DMS114 treated with DMSO at 0.1 percent for 48 hours (cell line): ENCODE measurements around the gene DYNC1LI2.
"Not testable (repeated sequence)": the region's sequence is repeated elsewhere in the genome, so short reads cannot be mapped to it uniquely, and the experiment has no call there.

ENCODE experiments used
- DNase-seq: peaks from one replicate; lab custom pipeline; 2025; ENCODE audit not compliant: unreplicated experiment; lab: John Stamatoyannopoulos, UW

Gene DYNC1LI2

DNA sequence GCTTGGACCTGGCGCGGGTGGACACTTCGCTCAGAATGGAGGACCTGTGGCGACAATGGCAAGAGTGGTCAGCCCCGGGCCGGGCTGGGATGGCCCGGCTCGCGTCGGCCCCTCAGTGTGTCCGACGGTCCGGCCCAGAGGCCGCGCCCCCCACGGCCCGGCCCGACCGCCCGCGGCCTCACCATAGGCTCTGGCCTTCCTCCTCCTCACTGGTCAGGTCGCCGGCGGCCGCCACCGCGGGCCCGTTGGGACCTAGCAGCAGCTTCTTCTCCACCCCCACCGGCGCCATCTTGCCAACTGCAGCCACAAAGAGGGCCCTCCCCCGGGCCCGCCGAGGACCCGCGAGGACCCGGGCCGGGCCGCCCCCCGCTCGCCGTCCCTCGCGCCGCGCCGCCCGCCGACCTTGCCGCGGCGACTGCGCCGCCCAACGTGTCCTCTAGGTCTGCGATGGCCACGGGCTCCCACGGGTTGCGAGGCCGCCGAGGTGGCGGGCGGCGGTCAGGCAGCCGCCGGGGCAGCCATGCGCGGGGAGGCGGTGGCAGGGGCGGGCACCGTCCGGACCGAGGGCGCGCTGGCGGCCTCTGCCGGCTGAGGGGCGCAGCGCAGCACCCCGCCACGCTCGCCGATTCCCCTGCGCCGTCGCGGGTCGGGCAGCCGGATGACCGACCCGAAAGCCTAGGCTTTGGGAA is at the start of gene DYNC1LI2:
DYNC1LI2 (minus strand) TSS at position 307 of the 689 bp plus-strand sequence; CDS start at position 289, 18 bp downstream.
- DNase-seq = peak; percentile 62

GRCh38 chr16:66800856-66801255 is 49.4 kb upstream of the DYNC1LI2 start:
- no peak for DNase-seq

DNA sequence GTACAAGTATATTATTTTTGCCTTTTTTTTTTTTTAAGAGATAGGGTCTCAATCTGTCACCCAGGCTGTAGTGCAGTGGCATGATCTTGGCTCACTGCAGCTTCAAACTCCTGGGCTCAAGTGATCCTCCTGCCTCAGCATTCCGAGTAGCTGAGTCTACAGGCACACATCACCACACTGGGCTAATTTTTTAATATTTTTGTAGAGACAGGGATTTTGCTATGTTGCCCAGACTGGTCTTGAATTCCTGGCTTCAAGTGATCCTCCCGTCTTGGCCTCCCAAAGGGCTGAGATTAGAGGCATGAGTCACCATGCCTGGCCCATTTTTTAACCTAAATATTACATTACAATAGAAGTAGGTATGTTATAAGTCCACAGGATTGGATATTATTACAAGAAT is 46.8 kb upstream of the DYNC1LI2 start:
- no peak for DNase-seq

GRCh38 chr16:66793984-66794383 is 42.6 kb upstream of the DYNC1LI2 start:
- not testable (repeated sequence) for DNase-seq

- no peak for DNase-seq
These were observed 38.8 kb upstream of the DYNC1LI2 start for GRCh38 chr16:66790130-66790733.

DNA sequence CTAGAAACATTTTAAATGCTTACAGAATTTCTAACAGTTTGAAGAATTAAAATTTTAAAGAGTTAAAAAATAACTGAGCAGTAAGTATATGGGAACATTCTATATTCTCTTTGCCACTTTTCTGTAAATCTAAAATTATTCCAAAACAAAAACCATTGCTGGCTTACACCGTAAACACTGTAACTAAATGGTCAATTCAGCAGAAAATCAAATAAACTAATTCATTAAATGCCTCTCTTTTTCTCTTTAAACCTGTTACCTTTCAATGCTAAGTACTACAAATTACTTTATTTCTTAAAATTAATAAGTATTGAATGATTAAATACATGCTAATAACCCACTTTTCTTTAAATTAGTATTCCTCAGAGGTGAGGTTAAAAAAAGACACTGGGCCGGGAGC is 36.0 kb upstream of the DYNC1LI2 start:
- no peak for DNase-seq

DNA sequence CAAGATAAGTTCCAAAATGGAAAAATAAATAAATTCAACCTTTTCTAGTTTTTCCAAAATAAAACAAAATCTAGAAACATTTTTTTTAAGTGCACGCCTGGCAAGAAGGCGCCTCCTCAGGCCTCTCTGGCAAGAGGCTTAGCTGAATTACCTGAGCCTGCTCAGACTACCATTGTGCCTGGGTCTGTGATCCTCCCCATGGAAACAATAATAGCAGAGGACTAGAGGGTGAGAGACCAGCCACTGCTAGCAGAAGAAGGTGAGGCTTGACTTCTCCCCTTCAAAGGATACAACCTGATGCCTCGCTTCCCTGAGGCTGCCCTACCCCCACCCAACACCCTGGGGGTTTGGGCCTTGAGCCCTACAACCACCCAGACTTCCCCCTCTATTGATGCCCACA is 35.1 kb upstream of the DYNC1LI2 start:
- DNase-seq = no peak

DNA sequence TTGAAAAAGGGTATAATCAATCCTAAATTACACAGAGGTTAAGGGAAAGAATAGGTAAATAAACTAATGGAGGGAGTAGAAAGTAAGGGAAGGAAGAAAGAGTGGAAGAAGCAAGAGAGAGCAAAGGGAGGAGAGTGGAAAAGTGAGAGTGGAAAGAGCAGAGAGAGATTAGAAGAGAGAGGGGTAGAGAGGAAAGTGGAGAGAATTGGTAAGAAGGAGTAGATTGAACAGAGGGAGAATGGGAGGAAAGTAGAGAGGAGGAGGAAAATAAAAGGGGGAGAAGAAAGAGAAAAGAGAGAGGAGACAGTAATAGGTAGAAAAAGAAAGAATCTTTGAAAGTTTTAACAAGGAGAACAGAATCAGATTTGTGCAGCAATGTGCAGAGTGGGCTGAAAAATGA is 25.0 kb upstream of the DYNC1LI2 start:
- DNase-seq = no peak

GRCh38 chr16:66774981-66775380 is 23.6 kb upstream of the DYNC1LI2 start:
- no peak for DNase-seq

DNA sequence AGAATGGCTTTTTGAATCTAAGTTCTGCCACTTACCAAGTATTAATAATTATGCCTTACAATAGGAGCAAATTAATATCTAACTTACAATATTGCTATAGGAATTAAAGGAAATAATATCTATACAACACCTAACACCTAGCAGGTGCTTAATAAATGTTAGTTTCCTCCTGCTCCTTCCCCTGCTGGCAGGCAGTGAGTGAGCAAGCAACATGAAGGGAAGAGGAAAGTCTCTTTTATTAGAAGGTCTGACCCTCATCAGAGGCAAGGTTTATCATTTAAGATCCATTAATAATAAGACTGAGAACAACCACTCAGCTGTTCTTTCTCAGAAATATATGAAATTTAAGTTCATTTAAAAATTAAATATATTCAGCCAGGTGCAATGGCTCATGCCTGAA is 6.7 kb upstream of the DYNC1LI2 start:
- DNase-seq = no peak

GRCh38 chr16:66754819-66755218 is 3.4 kb upstream of the DYNC1LI2 start:
- no peak for DNase-seq

DNA sequence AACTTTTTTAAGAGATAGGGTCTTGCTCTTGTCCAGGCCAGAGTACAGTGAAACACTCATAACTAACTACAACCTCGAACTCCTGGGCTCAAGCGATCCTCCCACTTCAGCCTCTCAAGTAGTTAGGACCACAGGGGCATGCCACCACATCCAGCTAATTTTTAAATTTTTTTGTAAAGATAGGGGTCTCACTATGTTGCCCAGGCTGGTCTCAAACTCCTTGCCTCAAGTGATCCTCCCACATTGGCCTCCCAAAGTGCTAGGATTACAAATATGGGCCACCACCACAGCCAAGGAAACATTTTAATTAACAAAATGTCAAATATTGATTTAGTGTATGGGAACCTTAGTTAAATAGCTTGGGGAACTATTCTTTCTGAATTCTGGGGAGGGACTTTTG is 2.8 kb upstream of the DYNC1LI2 start:
- no peak for DNase-seq

- no peak for DNase-seq
These were observed 1.5 kb upstream of the DYNC1LI2 start for GRCh38 chr16:66752958-66753357.

- no peak for DNase-seq
These were observed 970 bp upstream of the DYNC1LI2 start for GRCh38 chr16:66752379-66752778.

DNA sequence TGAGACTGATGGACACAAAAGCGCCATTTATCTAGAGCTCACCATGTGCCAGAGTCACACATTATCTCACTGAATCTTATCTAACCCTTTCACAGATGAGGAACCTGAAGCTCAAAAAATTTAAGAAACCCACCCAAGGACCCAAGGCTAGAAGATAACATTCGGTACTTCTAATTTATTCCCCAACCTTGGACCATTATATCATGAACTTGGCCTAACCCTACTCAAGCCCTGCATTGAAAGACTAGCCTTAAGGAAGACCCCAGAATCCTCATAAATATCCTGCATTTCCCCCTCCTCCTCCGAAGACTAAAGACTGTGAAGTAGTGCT is 548 bp upstream of the DYNC1LI2 start:
- no peak for DNase-seq

GRCh38 chr16:66751053-66751302 is 431 bp downstream of the DYNC1LI2 start:
- no peak for DNase-seq

GRCh38 chr16:66750279-66751052 is 943 bp downstream of the DYNC1LI2 start:
- no peak for DNase-seq

- DNase-seq = no peak
These were observed 4.7 kb downstream of the DYNC1LI2 start for GRCh38 chr16:66746682-66747081.

GRCh38 chr16:66746048-66746447 is 5.4 kb downstream of the DYNC1LI2 start:
- DNase-seq = no peak

DNA sequence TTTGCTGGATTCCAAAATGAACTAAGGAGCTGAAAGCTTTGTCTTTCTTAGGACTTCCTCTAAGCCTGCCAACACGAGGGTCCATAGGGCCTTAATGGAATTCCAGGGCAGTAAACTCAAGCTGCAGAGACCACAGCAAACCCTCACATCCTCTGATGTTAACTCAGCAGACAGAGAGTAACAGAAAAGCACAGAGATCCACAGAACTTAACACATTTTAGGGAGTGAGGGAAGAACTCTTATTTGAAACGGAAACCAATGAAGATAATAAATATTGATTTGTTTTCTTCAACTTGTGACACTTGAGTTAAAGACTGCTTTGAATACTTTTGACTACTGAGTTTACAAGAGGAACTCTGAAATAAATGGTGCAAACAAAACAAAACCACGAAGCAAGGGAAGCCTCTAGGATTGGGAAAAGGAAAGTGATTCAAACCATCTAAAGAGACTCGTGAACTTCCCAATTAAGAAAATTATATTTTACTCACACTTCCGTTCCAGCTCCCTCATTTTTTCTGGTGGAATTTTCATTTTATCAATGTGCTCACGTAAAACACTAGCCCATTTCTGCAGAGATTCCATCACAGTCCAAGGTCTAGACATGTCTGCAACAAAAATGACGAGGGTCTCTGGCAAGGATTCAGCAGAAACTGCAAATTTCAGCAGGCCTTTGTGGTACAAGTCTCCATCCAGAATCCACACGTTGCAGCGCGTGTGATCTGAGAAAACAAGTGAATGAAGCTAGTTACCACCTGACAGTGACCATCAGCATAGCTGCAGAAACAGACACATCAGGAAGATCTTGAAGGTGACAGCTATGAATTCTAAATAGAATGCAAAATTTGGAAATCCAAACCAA is 9.2 kb downstream of the DYNC1LI2 start:
- DNase-seq = no peak

- DNase-seq = no peak
These were observed 10.1 kb downstream of the DYNC1LI2 start for GRCh38 chr16:66741169-66741900.
